GM12878 (cell line): Measurements from ENCODE around the gene OGA. TPM values are rescaled to one million over a fixed set of nuclear protein-coding genes. Genes with fewer than 3 reads are reported as not detected.

ENCODE experiments used
- ATAC-seq: fragments of 200-7000 bp; cut with Tn5 transposase; 3 replicates; pipeline ENCODE4 v1.9.1; 2020; ENCODE audit warnings: mild to moderate bottlenecking, moderate library complexity
- Bru-seq: library from RNA; stranded (reverse); fragments of 400-500 nt; gene quantifications from one replicate; lab custom pipeline; 2021; lab: Mats Ljungman, UMichigan
- BruChase-seq, 2 experiments: library from RNA; stranded (reverse); fragments of 400-500 nt; gene quantifications; one replicate each; lab custom pipeline; 2021; lab: Mats Ljungman, UMichigan
- BruUV-seq: library from RNA; stranded (reverse); fragments of 400-500 nt; replicated peaks from 2 replicates; lab custom pipeline; 2021; lab: Mats Ljungman, UMichigan
- CTCF ChIA-PET: fragments of 300-600 bp; sonication (Branson Sonifier 250); formaldehyde crosslinking; extraction: SDS; loops from one replicate; lab custom pipeline; 2021; ENCODE audit warnings: inconsistent platforms; lab: Yijun Ruan, JAX
- POLR2A ChIA-PET: fragments of 350-600 bp; formaldehyde crosslinking; extraction: SDS; loops from one replicate; lab custom pipeline; 2021; ENCODE audit warnings: inconsistent platforms; lab: Charles Lee
- RAD21 ChIA-PET: fragments of 300-600 bp; sonication (Branson Sonifier 250); formaldehyde crosslinking; loops from one replicate; lab custom pipeline; 2023; ENCODE audit warnings: antibody characterized with exemption; ENCODE audit not compliant: unreplicated experiment; lab: Charles Lee
- SMC1A ChIA-PET: fragments of 300-600 bp; sonication (Branson Sonifier 250); formaldehyde crosslinking; loops from one replicate; lab custom pipeline; 2023; ENCODE audit not compliant: unreplicated experiment, uncharacterized antibody; lab: Charles Lee
- DNase-seq: peaks from one replicate; pipeline ENCODE4 v3.0.0-alpha.2; 2011; ENCODE audit warnings: low read depth, low spot score
- FAIRE-seq: peaks from 3 replicates; lab custom pipeline; 2011; peaks lifted over from hg19 to GRCh38; lab: Jason Lieb, UNC
- H2AFZ ChIP-seq: 2 replicates; pipeline ENCODE4 v1.6.0; 2011; ENCODE audit warnings: low read depth, low read length, control low read depth; ENCODE audit not compliant: control insufficient read depth
- H3K27ac ChIP-seq: 2 replicates; pipeline ENCODE4 v1.5.1; 2011; ENCODE audit warnings: control low read depth; ENCODE audit not compliant: control insufficient read depth, insufficient read depth
- H3K27me3 ChIP-seq, 2 experiments: replicated peaks in 1 of 2; 2 replicates each; pipeline versions ENCODE4 v1.6.0 to v1.6.1; 2011; ENCODE audit warnings: low read length in 1 of 2; ENCODE audit not compliant: control insufficient read depth in 2 of 2, insufficient read depth in 2 of 2
- H3K36me3 ChIP-seq, 2 experiments: 2 replicates each; pipeline ENCODE4 v1.5.1; 2011; ENCODE audit warnings: low read length in 1 of 2; ENCODE audit not compliant: control insufficient read depth in 2 of 2, insufficient read depth in 2 of 2
- H3K4me1 ChIP-seq: 2 replicates; pipeline ENCODE4 v1.6.1; 2011; ENCODE audit warnings: mild to moderate bottlenecking, low read length, moderate library complexity, mixed read lengths; ENCODE audit not compliant: control insufficient read depth, insufficient read depth
- H3K4me2 ChIP-seq: 2 replicates; pipeline ENCODE4 v1.6.0; 2011; ENCODE audit warnings: control low read depth; ENCODE audit not compliant: control insufficient read depth, insufficient read depth
- H3K4me3 ChIP-seq: fragments of 200-600 bp; sonication (generic); 2 replicates; pipeline ENCODE4 v1.5.1; 2016
- H3K79me2 ChIP-seq: 2 replicates; pipeline ENCODE4 v1.6.0; 2011; ENCODE audit warnings: low read length; ENCODE audit not compliant: control insufficient read depth, insufficient read depth
- H3K9ac ChIP-seq: 2 replicates; pipeline ENCODE4 v1.8.0; 2011; ENCODE audit warnings: low read length, control low read depth, mixed read lengths; ENCODE audit not compliant: control insufficient read depth, insufficient read depth
- H3K9me3 ChIP-seq: replicated peaks from 3 replicates; pipeline ENCODE4 v1.5.1; 2011; ENCODE audit warnings: mild to moderate bottlenecking, low read length; ENCODE audit not compliant: control insufficient read depth, insufficient read depth
- H4K20me1 ChIP-seq: 2 replicates; pipeline ENCODE4 v1.6.0; 2011; ENCODE audit not compliant: control insufficient read depth, insufficient read depth
- BRCA1 ChIP-seq: IDR thresholded peaks from 2 replicates; pipeline ENCODE4 v1.6.1; 2011; ENCODE audit warnings: low read depth, low read length, improper control_type of control experiment
- ESRRA ChIP-seq: IDR thresholded peaks from 2 replicates; pipeline ENCODE4 v1.6.1; 2012; ENCODE audit warnings: mild to moderate bottlenecking, low read length, improper control_type of control experiment
- HCFC1 ChIP-seq: fragments of 150-350 bp; IDR thresholded peaks from 2 replicates; pipeline ENCODE4 v1.6.1; 2014; ENCODE audit warnings: low read length
- MLLT1 ChIP-seq: fragments of 450-650 bp; IDR thresholded peaks from 2 replicates; pipeline ENCODE4 v1.6.1; 2016; ENCODE audit warnings: mild to moderate bottlenecking
- MYB ChIP-seq: fragments of 150-350 bp; IDR thresholded peaks from 2 replicates; pipeline ENCODE4 v1.6.1; 2014; ENCODE audit warnings: mild to moderate bottlenecking, low read depth, low read length, borderline replicate concordance
- NR2C2 ChIP-seq: IDR thresholded peaks from 2 replicates; pipeline ENCODE4 v1.6.1; 2011; ENCODE audit warnings: borderline replicate concordance, low read depth; ENCODE audit not compliant: control insufficient read depth, insufficient read length
- RBBP5 ChIP-seq: fragments of 200-600 bp; sonication (generic); conservative IDR thresholded peaks from 2 replicates; pipeline ENCODE4 v1.6.1; 2016
- SMAD1 ChIP-seq: fragments of 450-650 bp; IDR thresholded peaks from 2 replicates; pipeline ENCODE4 v1.6.1; 2018; ENCODE audit warnings: mild to moderate bottlenecking, low read depth; ENCODE audit not compliant: partially characterized antibody
- SMC3 ChIP-seq: IDR thresholded peaks from 2 replicates; pipeline ENCODE4 v1.6.1; 2011; ENCODE audit warnings: low read length, improper control_type of control experiment, borderline replicate concordance
- YY1 ChIP-seq: IDR thresholded peaks from 2 replicates; pipeline ENCODE4 v1.6.1; 2011; ENCODE audit warnings: low read depth, mild to moderate bottlenecking, low read length
- ZZZ3 ChIP-seq: IDR thresholded peaks from 2 replicates; pipeline ENCODE4 v1.6.1; 2011; ENCODE audit warnings: low read depth; ENCODE audit not compliant: control insufficient read depth, insufficient read length
- WGBS: methylation state at CpG from one replicate; pipeline ENCODE4 v1.1.6; 2016; ENCODE audit warnings: low lambda C conversion rate; ENCODE audit not compliant: insufficient replicate concordance, insufficient coverage; ENCODE audit errors: missing lambda C conversion rate; 5-methylcytosine and 5-hydroxymethylcytosine counted together
- in situ Hi-C: fragments of 300-500 bp; cut with MboI; formaldehyde crosslinking; loops from 9 replicates; pipeline ENCODE4 v1.14.3; 2018; ENCODE audit warnings: mixed read lengths
- intact Hi-C: fragments of 100-400 bp; cut with micrococcal nuclease; formaldehyde crosslinking; loops from one replicate; pipeline ENCODE4 v1.14.2; 2022; ENCODE audit not compliant: unreplicated experiment
- long read RNA-seq, 2 experiments: library from polyadenylated mRNA; unstranded; transcript quantifications; one replicate each; pipeline ENCODE4 v2.0.0, GENCODE V29; 2019 to 2020
- polyA minus RNA-seq, 3 experiments: library from RNA; depleted of rRNA, polyadenylated mRNA; stranded (reverse); fragments of >200 nt; gene quantifications; 2 replicates each; pipeline ENCODE4 v1.2.3, GENCODE V29; 2011
- polyA plus RNA-seq, 11 experiments: library from polyadenylated mRNA; depleted of rRNA in 4 of 11; unstranded in 6 of 11; stranded (reverse) in 5 of 11; fragments of >200 nt; fragmentation: Nextera tagmentation in 4 of 11; fragmentation: Illumina TruSeq in 1 of 11; extraction: Ambion mirVana in 4 of 11; extraction: Trizol in 1 of 11; gene quantifications; 1 replicate in 1 of 11; 2 replicates in 10 of 11; pipeline versions ENCODE4 v1.2.1 to v1.2.3, GENCODE V29; 2011 to 2016; ENCODE audit warnings: inconsistent platforms in 2 of 11, missing spikeins in 2 of 11, low read depth in 1 of 11
- total RNA-seq, 4 experiments: library from RNA; depleted of rRNA in 3 of 4; stranded (reverse); fragments of >200 nt in 3 of 4; fragmentation: Illumina TruSeq in 1 of 4; extraction: Trizol in 1 of 4; gene quantifications; 2 replicates each; pipeline versions ENCODE4 v1.2.1 to v1.2.3, GENCODE V29; 2013 to 2021
- TF ChIP-seq, protein P1 (sequence below): fragments of 450-650 bp; IDR thresholded peaks from 2 replicates; pipeline ENCODE4 v1.6.1; 2016; ENCODE audit warnings: mild to moderate bottlenecking
- TF ChIP-seq, protein P2 (sequence below), 3 experiments: IDR thresholded peaks in 2 of 3; conservative IDR thresholded peaks in 1 of 3; 2 replicates each; pipeline ENCODE4 v1.5.1; 2011; ENCODE audit warnings: low read depth in 3 of 3, low read length in 3 of 3, mild to moderate bottlenecking in 3 of 3, control low read depth in 2 of 3, moderate library complexity in 2 of 3, inconsistent platforms in 1 of 3, mixed read lengths in 1 of 3; ENCODE audit not compliant: control insufficient read depth in 2 of 3, insufficient read depth in 1 of 3; ENCODE audit errors: extremely low read depth in 1 of 3

The OGA gene
- 764 and 795 TPM in 2 replicates for total RNA-seq (2013; cell fraction: nucleolus; rRNA removed)
- total RNA-seq (2014; rRNA removed) (82.5 and 101 TPM in 2 replicates), total RNA-seq (2014; rRNA removed; fragmentation: Illumina TruSeq; extraction: Trizol) (107 and 115 TPM in 2 replicates), total RNA-seq (2021) (75.1 and 87.8 TPM in 2 replicates), polyA plus RNA-seq (2011; rRNA removed) (145 and 214 TPM in 2 replicates), polyA plus RNA-seq (2014; fragmentation: Illumina TruSeq; extraction: Trizol) (111 and 154 TPM in 2 replicates), polyA plus RNA-seq (2014; fragmentation: Nextera tagmentation; extraction: Ambion mirVana) (10 to 100 TPM; 23.0 to 28.3 TPM), polyA plus RNA-seq (2014; rRNA removed) (81.0 and 90.3 TPM in 2 replicates), polyA plus RNA-seq (2016; fragmentation: Nextera tagmentation; extraction: Ambion mirVana) (10 to 100 TPM; 54.3 to 57.9 TPM), polyA minus RNA-seq (2011; rRNA and poly(A)+ RNA removed) (82.2 and 106 TPM in 2 replicates), Bru-seq, nascent RNA (percentile 99 among the genes with signal in this experiment), BruChase-seq, experiment 1, labeled RNA remaining after a 6-hour chase (percentile 99 among the genes with signal in this experiment), BruChase-seq, experiment 2, labeled RNA remaining after a 2-hour chase (percentile 99 among the genes with signal in this experiment)
- 114 TPM for polyA plus RNA-seq (2011; ENCODE audit: low read depth)
- 40.0 and 48.8 TPM in 2 replicates for polyA plus RNA-seq (2011; cell fraction: cytosol; rRNA removed)
- polyA plus RNA-seq (2011; cell fraction: nucleus; rRNA removed): 145 and 164 TPM in 2 replicates
- 134 and 139 TPM in 2 replicates for polyA plus RNA-seq (2012)
- polyA minus RNA-seq (2011; cell fraction: cytosol; rRNA and poly(A)+ RNA removed): 43.4 and 46.9 TPM in 2 replicates
- polyA minus RNA-seq (2011; cell fraction: nucleus; rRNA and poly(A)+ RNA removed): 57.9 and 58.9 TPM in 2 replicates
- long read RNA-seq, experiment 1, full-length matches to known transcripts: 2 of 11 reads
- long read RNA-seq, experiment 1, partial matches to known transcripts: 6 of 11 reads
- long read RNA-seq, experiment 1, other reads (novel, unspliced or antisense): 3 of 11 reads
- long read RNA-seq, experiment 2, partial matches to known transcripts: 38 of 51 reads
- long read RNA-seq, experiment 2, other reads (novel, unspliced or antisense): 8 of 51 reads

DNA sequence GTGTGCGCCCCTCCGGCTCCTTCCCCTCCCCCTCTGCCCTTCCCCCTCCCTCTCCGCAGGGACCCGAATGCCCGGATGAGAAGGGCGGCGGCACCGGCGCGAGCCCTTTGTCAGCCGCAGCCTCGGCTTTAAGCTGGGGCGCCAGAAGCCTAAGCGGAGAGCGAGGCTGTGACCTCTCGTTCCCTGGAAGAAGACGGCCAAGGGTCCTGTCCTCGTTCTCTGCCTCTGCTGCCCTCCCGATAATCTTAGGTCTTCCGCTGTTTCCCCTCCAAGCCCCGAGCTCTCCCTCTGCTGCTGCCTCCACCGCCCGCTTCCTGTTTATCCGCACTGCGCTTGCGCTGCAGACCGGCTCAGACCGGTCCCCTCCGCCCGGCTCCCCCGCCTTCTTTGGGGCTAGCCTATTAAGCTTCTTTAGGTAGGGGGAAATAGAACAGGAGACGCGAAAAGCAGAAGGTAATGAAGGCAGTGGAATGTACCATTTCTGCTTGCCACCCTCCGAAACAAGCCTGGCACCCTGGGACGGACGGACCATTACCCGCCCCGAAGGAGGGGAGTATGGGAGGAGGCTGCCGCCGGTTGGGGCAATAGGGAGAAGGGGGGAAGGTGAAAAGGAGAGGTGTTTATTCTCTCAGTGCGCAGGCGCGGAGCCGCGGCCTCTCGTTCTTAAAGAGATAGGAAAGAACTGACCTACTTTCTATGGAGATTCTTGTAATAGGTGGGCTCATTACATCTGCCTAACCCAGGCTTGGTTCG lies at the start of gene OGA:
TSS of gene OGA (minus strand) at position 326 of the 753 bp plus-strand sequence. CDS start 422 bp downstream, outside the sequence.
- peak within 1 kb of the TSS; percentile 81 for H2AFZ ChIP-seq
- peak; percentile 93 for FAIRE-seq
- WGBS: under 1% methylated on average over 31 of the region's 47 CpGs
- BruUV-seq: TSS peak; percentile 60
- intact Hi-C loops: loop anchor here (1.0 kb wide), 1 partner anchor 12 kb away; no protein-coding TSS in a partner anchor
- H3K27ac ChIP-seq: peak within 1 kb of the TSS; percentile 95
- H3K27me3 ChIP-seq: no peaks in the 10 kb centered on the region
- peaks cover 0 to 8% of the 10 kb centered on the region in 2 experiments; a peak in 1 of 4 replicates for H3K36me3 ChIP-seq
- SMC1A ChIA-PET: interaction anchor here (0.7 to 2.4 kb wide), 16 partner anchors 9 to 351 kb away, joined by 3 to 13 read pairs (median 4); partner anchors contain the start of genes ARMH3 and NPM3
- CTCF ChIA-PET: interaction anchor here (0.6 to 4.0 kb wide), 10 partner anchors 15 to 255 kb away, joined by 3 to 31 read pairs (median 4); no protein-coding TSS in a partner anchor
- peak; percentile 91 for ATAC-seq
- peaks cover 63% of the 10 kb centered on the region for H3K79me2 ChIP-seq
- RAD21 ChIA-PET: interaction anchor here (0.7 to 3.0 kb wide), 11 partner anchors 11 to 192 kb away, joined by 3 to 19 read pairs (median 4); partner anchors contain the start of gene KCNIP2
- H3K4me1 ChIP-seq: peaks cover 11% of the 10 kb centered on the region; the same call in 1 of the 2 replicates
- H3K9ac ChIP-seq: peak within 1 kb of the TSS; percentile 96
- H3K4me2 ChIP-seq: peak within 1 kb of the TSS; percentile 95
- peaks cover 16% of the 10 kb centered on the region; the same call in 1 of the 2 replicates for H4K20me1 ChIP-seq
- POLR2A ChIA-PET: interaction anchor here (0.5 to 2.6 kb wide), 22 partner anchors 10 to 869 kb away, joined by 3 to 33 read pairs (median 4); partner anchors contain the start of genes ARMH3, KCNIP2, NFKB2 and NOLC1
- H3K4me3 ChIP-seq: peak within 1 kb of the TSS; percentile 81
- DNase-seq: peak; percentile 100
- H3K9me3 ChIP-seq: no peaks in the 10 kb centered on the region
- in situ Hi-C loops: no loop called here
- TF ChIP-seq MYB (no peak), BRCA1 (0 out of 2 replicates have a peak, but pooled peaks have one; percentile 51), NR2C2 (no peak), SMAD1 (peak; percentile 82), YY1 (0 out of 2 replicates have a peak, but pooled peaks have one; percentile 28), ESRRA (no peak), ZZZ3 (no peak), HCFC1 (peak; percentile 50), MLLT1 (peak; percentile 96), SMC3 (no peak), RBBP5 (no peak)
- TF ChIP-seq, protein P1, sequence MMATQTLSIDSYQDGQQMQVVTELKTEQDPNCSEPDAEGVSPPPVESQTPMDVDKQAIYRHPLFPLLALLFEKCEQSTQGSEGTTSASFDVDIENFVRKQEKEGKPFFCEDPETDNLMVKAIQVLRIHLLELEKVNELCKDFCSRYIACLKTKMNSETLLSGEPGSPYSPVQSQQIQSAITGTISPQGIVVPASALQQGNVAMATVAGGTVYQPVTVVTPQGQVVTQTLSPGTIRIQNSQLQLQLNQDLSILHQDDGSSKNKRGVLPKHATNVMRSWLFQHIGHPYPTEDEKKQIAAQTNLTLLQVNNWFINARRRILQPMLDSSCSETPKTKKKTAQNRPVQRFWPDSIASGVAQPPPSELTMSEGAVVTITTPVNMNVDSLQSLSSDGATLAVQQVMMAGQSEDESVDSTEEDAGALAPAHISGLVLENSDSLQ: peak; percentile 75
- TF ChIP-seq, protein P2, sequence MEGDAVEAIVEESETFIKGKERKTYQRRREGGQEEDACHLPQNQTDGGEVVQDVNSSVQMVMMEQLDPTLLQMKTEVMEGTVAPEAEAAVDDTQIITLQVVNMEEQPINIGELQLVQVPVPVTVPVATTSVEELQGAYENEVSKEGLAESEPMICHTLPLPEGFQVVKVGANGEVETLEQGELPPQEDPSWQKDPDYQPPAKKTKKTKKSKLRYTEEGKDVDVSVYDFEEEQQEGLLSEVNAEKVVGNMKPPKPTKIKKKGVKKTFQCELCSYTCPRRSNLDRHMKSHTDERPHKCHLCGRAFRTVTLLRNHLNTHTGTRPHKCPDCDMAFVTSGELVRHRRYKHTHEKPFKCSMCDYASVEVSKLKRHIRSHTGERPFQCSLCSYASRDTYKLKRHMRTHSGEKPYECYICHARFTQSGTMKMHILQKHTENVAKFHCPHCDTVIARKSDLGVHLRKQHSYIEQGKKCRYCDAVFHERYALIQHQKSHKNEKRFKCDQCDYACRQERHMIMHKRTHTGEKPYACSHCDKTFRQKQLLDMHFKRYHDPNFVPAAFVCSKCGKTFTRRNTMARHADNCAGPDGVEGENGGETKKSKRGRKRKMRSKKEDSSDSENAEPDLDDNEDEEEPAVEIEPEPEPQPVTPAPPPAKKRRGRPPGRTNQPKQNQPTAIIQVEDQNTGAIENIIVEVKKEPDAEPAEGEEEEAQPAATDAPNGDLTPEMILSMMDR (IDR thresholded peaks at IDR 0.05 in 2 of 3, conservative IDR thresholded peaks at IDR 0.05 in 1 of 3; ENCODE audit: control insufficient read depth in 2 of 3, extremely low read depth in 1 of 3, insufficient read depth in 1 of 3, low read depth in 3 of 3, low read length in 3 of 3): no peak
